ENCODE results near the gene BMF.
"Not testable (repeated sequence)": the region's sequence is repeated elsewhere in the genome, so short reads cannot be mapped to it uniquely, and the experiment has no call there.

The BMF gene

DNA sequence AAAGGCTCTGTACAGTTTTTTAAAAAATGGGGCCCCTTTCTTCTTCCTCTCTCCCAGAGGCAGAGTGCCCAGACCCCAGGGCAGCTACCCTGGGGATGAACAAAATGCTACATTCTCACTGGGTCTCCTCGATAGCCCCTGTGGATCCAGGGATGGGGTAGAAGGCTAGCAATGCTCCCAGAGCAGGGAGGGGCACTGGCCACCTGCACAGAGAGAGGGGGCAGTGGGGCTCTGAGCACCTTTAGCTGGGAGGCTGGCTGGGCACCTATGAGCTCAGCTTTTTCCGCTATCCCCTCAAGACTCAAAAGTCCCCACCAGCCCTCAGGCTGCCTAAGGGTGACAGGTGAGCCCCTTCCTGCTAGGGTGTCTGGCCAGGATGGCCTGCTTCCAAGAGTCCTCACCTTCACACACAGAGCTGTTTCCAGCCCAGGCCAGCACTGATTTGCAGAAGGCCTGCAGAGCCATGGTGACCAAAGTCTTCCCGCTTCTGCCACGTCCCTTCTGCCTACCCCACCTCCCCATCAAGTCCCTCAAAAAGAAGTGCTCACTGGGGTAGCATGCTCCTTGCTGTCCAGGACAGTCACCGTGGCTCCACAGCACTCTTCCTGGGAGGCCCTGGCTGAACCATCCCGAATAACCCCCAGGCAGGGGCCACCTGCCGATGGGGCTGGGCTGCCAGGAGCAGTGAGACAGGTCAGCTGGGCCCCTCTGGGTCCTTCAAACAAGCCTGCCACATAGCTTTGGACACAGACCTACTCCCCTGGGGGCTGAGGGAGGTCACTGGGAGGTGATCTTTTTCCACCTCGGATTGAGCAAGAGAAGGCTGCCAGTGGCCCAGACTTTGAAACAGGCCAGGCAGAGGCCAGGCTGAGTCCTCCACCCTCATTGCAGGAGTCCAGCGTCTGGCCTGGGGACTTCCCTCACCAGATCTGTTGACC, 20.4 kb downstream of the BMF start:
- no peak for DNase-seq (ENCODE audit: low read depth)

DNA sequence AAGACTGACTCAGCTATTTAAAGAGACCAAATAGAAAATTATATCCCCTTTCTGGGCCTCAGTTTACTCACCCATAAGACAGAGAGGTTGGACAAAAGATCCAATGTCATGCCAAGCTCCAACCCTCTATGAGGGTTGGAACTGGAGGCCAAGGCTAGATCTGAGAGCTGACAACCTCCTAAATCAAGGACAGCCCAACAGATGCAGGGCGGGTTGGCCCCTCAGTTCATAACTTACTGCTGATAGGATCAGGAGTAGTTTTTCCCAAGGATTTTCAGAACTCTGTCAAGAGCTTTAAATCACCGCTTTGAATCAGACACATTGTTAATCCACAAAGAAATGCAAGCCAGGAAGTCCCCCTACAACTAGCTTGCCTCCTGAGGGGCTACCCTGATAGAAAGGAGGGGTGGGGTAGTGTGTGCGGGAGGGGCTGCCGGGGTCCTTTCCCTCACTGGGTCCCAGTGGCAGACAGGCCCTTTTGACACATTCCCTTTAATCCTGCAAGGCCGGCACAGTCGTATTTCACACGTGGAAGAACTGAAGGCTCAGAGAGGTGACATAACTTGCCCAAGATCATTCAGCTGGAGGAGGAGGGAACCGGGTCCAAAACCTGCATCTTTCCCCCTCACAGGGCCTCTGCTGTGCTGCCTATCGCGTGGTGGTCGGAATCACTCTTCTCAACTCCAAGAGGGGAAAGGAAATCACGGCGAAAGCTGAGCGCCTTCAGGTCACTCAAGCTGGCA, 21.4 kb downstream of the BMF start:
- DNase-seq (ENCODE audit: low read depth) = no peak

- no peak for DNase-seq (ENCODE audit: low read depth)
These were observed 23.4 kb downstream of the BMF start for GRCh38 chr15:40085266-40085665.

DNA sequence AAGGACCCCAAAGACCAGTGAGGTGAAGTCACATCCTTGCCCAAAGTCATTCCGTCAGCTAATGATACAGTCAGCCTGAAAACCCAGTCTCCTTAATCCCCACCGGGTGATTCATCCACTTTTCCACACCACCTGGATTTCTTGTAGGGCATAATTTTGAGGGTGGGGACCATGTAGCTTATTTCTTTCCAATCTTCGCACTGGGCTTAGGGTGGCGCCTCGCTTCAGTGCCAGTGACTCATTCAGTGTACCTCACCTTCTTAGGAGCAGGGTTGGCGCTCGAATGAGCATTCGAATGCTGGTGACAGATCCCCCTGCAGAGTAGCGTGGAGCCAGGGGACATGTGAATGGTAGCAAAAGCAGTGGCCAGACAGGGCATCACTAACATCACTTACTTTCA, 24.0 kb downstream of the BMF start:
- no peak for DNase-seq (ENCODE audit: low read depth)

DNA sequence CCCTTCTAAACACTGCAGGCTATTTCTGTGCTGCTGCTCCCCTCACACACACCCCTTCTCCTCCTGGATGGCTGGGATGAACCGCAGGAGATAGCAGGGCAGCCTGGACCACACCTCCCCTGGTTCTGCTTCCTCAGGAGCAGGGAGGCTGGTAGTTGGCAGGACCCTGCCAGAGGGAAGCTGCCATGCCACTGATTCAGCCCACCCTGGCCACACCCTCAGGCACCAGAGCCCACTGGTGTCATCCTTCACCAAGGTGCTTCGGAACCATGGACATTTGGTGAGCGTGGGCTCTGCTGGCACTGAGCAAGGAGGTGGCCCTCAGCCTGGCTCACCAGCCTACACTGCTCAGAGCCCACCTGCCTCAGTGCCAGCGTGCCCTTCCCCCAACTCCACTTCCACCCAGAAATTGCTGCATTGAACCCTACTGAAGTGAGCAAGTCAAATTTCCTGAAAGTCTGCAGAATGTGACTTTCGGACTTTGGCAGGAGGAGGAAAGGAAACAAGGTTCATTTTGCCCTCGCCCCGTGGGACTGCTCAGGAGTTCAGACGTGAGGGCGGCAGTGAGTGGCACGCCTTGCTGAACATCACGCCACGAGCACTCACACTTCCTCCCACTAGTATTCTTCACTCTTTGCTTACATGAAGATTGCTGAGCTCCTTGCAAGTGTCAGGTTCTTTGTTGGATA, 26.3 kb downstream of the BMF start:
- DNase-seq (ENCODE audit: low read depth) = no peak

- DNase-seq (ENCODE audit: low read depth) = no peak
These were observed 26.9 kb downstream of the BMF start for GRCh38 chr15:40081691-40082194.

DNA sequence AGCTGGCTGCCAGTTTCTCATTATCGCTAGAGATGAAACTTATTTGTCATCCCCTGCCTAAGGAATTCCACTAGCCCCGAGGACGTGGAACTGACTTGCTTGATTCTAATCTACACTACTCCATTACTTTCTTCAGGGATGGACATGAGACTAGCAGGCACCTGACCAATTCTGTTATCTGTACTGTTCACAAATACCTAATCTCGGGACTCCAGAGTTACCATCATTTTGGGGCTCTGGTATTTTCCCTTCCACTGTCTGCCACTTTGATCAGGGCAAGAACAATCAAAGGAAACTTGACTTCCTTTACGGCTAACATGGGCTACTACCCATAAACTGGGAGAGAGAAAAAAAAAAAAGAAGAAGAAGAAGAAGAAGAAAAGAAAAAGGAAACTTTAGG, 27.8 kb downstream of the BMF start:
- no peak for DNase-seq (ENCODE audit: low read depth)

DNA sequence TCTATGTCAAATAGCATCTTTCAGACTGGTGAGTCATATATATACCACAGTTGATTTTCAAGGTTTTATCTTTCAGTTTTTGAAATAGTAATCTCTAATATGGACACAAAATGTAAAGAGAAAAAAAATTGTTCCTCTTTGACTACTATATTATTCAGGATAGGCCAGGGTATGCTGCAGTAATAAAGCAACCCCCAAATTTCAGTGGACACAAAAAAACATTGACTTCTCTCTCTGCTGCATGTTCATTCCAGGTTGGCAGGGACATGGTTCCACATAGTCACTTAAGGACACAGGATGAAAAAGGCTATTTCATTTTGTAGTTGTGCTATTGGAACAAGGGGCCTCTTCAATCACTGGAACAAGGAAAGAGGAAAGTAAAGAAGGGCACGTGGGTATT, 28.6 kb downstream of the BMF start:
- no peak for DNase-seq (ENCODE audit: low read depth)

GRCh38 chr15:40079456-40079855, 29.2 kb downstream of the BMF start:
- DNase-seq (ENCODE audit: low read depth) = no peak

- DNase-seq (ENCODE audit: low read depth) = no peak
These were observed 33.2 kb downstream of the BMF start for GRCh38 chr15:40075298-40076044.

GRCh38 chr15:40074656-40075055, 34.0 kb downstream of the BMF start:
- not testable (repeated sequence) for DNase-seq (ENCODE audit: low read depth)

GRCh38 chr15:40073716-40074490, 34.8 kb downstream of the BMF start:
- DNase-seq (ENCODE audit: low read depth) = not testable (repeated sequence)

DNA sequence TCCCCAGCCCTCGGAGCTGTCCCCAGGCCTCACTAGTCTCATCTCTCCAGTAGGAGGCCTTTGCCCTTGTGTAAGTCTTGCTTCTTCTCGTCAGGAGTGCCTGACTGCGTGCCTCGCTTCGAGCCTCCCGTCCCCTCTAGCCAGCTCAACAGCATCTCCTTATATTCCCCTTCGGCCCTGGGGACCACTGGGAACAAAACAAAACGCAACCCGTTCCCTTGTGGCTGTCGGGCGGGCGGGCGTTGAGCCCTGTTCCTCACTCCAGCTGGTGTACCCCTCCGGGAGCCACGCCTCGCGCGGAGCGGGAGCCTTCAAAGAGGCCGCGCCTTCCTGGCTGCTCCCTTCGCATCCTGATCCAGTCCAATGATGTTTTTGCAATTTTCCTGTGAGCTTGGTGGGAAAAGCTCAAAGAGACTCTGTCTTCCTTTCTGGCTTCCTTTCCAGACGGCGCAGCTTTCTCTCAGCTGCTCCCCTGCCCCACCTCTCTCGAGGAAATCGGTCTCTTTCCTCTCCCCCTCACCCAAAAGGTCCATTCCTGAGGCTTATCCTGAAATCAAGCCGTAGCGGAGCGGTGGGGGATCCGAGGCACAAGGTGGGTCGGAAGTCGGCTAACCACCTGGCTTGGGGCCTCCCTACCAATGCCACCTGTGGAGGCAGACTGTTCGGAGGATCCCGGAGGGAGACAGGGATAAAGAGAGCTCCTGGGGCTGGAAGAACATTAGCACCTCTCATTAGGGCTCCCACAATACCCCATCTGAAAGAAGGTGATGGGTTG, 36.3 kb downstream of the BMF start:
- no peak for DNase-seq (ENCODE audit: low read depth)

DNA sequence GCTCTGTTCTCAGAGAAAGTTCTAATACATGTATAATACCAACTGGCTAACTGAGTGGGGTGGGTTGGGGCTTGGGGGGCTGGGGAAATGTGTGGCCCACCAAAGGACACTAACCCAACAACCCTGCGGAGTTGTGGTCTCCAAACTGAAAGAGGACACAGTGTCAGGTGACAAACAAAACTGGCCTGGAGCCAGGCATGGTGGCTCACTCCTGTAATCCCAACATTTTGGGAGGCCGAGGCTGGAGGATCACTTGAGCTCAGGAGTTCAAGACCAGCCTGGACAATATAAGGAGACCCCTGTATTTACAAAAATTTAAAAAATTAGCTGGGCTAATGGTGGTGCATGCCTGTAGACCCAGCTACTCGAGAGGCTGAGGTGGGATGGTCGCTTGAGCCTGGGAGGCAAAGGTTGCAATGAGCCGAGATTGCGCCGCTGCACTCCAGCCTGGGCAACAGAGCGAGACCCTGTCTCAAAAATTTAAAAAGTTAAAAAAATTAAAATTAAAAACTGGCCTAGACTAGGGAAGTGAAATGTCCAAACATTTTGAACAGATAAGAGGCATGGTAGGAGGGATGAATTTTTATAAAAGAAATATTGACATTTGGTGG, 38.0 kb downstream of the BMF start:
- no peak for DNase-seq (ENCODE audit: low read depth)

- no peak for DNase-seq (ENCODE audit: low read depth)
These were observed 38.5 kb downstream of the BMF start for GRCh38 chr15:40070166-40070557.

- DNase-seq (ENCODE audit: low read depth) = no peak
These were observed 39.2 kb downstream of the BMF start for GRCh38 chr15:40069178-40070165.

DNA sequence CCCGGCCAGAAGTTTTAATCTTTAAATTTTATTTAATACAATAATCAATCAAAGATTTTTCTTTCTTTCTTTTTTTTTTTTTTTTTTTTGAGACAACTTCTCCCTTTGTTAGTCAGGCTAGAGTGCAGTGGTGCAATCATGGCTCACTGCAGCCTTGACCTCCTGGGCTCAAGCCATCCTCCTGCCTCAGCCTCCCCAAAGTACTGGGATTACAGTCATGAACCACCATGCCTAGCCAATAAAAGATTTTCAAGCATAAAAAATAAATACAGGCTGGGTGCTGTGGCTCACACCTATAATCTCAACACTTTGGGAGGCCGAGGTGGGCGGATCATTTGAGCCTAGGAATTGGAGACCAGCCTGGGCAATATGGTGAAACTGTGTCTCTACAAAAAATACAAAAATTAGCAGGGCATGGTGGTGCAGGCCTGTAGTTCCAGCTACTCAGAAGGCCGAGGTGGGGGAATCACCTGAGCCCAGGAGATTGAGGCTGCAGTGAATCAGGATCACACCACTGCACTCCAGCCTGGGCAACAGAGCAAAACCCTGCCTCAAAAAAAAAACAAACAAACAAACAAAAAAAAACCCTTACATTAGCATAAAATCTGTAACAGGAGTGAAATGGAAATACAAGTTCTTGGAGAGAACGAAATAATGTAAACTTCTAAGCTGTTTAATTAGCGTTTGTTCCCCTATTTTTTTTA, 40.6 kb downstream of the BMF start:
- no peak for DNase-seq (ENCODE audit: low read depth)

DNA sequence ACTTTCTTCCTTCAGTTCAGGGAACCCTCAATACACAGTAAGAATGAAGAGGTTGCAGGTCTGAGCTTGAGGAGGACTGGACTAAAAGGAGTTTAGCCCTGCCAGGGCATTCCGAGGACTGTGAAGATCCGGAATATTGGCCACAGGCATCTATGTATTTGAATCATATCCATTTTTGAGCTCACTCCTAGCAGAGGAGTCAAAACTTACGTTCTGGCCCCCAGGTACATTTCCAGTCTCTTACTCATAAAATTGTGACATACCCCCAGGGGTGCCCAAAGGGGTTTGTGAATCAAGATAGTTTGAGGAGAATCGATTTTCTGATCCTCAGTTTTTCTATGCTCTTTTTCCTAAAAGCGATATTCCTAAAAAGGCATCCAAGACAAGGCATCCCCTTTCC, 42.1 kb downstream of the BMF start:
- no peak for DNase-seq (ENCODE audit: low read depth)
